ENCODE data around the gene ZBTB17. TPM values are rescaled to one million over a fixed set of nuclear protein-coding genes. Genes with fewer than 3 reads are reported as not detected.
"Not testable (repeated sequence)": the region's sequence is repeated elsewhere in the genome, so short reads cannot be mapped to it uniquely, and the experiment has no call there.

The ZBTB17 gene
- total and polyA plus RNA-seq, 9 of the 15 experiments (the other 6 are each of a cell fraction or from before 2014, with no cell fraction given): 1.1 to 53.4 (median 29.6) TPM

- TF ChIP-seq EZH2 (IDR thresholded peaks at IDR 0.05; ENCODE audit: borderline replicate concordance, low read depth, low read length): no peak
- no peak for TF ChIP-seq ZFP1 (CRISPR knock-in tag; IDR thresholded peaks at IDR 0.05)
- no peak for TF ChIP-seq ZNF695 (CRISPR knock-in tag; IDR thresholded peaks at IDR 0.05)
- TF ChIP-seq SRF (CRISPR knock-in tag; IDR thresholded peaks at IDR 0.05): no peak
- no peak for TF ChIP-seq ID3 (CRISPR knock-in tag; IDR thresholded peaks at IDR 0.05)
- TF ChIP-seq ID3 (tag; IDR thresholded peaks at IDR 0.05): no peak
- no peak for TF ChIP-seq GABPB2 (CRISPR knock-in tag; conservative IDR thresholded peaks at IDR 0.05)
These were observed 80.7 kb downstream of the ZBTB17 start (continued) for GRCh38 chr1:15895233-15895632.

GRCh38 chr1:15892857-15893599 is 82.9 kb downstream of the ZBTB17 start:
- Histone ChIP-seq H3K9ac (ENCODE audit: insufficient read depth in 1 of 2, low read depth in 2 of 2, low read length in 2 of 2) (peak overlapping the region in 1 of 2 experiments; percentile 40; a peak in 2 of 4 replicates), H2AFZ (ENCODE audit: low read depth, low read length) (peak overlapping the region; percentile 37; the same call in 1 of the 2 replicates), H3K36me3 (ENCODE audit: control insufficient read depth, insufficient read depth, low read length) (peaks cover 48% of the 10 kb centered on the region), H3K79me2 (ENCODE audit: control insufficient read depth, insufficient read depth, low read length) (peaks cover 100% of the 10 kb centered on the region), H3K4me2 (ENCODE audit: insufficient read depth, low read length) (peak overlapping the region; percentile 33; the same call in 1 of the 2 replicates), H3K4me1 (replicated peaks in 1 of 2; ENCODE audit: control insufficient read depth in 2 of 2, insufficient read depth in 2 of 2, low read length in 2 of 2) (peaks cover 10 to 24% of the 10 kb centered on the region in 2 experiments), H3K27ac (ENCODE audit: extremely low read depth, low read depth, low read length) (peak overlapping the region; percentile 79)
- TSS peak; percentile 20 for BruUV-seq (replicated peaks)
- in situ Hi-C loops (cut with MboI); H4K20me1 ChIP-seq (replicated peaks; ENCODE audit: control insufficient read depth, insufficient read depth, low read length); H3K4me3 ChIP-seq; intact Hi-C loops (cut with micrococcal nuclease); H3K9me3 ChIP-seq (replicated peaks; ENCODE audit: control insufficient read depth, insufficient read depth, low read depth, low read length); H3K27me3 ChIP-seq (ENCODE audit: control insufficient read depth in 2 of 2, insufficient read depth in 2 of 2, low read length in 2 of 2); CTCF ChIA-PET (ENCODE audit: low intra/inter-chr PET ratio); H3K9me1 ChIP-seq (ENCODE audit: control insufficient read depth, insufficient read depth, low read length): not testable (repeated sequence)
- ATAC-seq (peak; percentile 87), DNase-seq (ENCODE audit: extremely low read depth in 1 of 4, low spot score in 3 of 4) (peak; percentile 37 to 75 (median 55)), FAIRE-seq (peak; percentile 78)
- 35% methylated on average over 6 of the region's 6 CpGs for WGBS (ENCODE audit: insufficient coverage, low coverage, missing lambda C conversion rate)
- POLR2A ChIA-PET: interaction anchor here (0.7 to 2.2 kb wide), 11 partner anchors 9 to 152 kb away, joined by 3 to 9 read pairs (median 4); partner anchors contain the start of gene SPEN
- TF ChIP-seq MAFK (IDR thresholded peaks at IDR 0.05; ENCODE audit: low read length) (peak; percentile 95), DIDO1 (tag; IDR thresholded peaks at IDR 0.05; ENCODE audit: low read depth) (peak; percentile 53; the same call in 1 of the 2 replicates), NFE2 (IDR thresholded peaks at IDR 0.05; ENCODE audit: low read depth) (peak; percentile 99), GATAD2B (IDR thresholded peaks at IDR 0.05; ENCODE audit: borderline replicate concordance) (peak; percentile 67; the same call in 1 of the 2 replicates), TEAD1 (CRISPR knock-in tag; IDR thresholded peaks at IDR 0.05) (peak in 1 of 2 experiments; percentile 43; a peak in 1 of 4 replicates), KDM1A (IDR thresholded peaks at IDR 0.05) (peak; percentile 24 to 35; a peak in 1 of 4 replicates), ADNP (tag; IDR thresholded peaks at IDR 0.05) (peak; percentile 70; the same call in 1 of the 2 replicates), ZBTB11 (CRISPR knock-in tag; IDR thresholded peaks at IDR 0.05) (peak in 1 of 3 experiments; percentile 62; a peak in 2 of 6 replicates), NRF1 (conservative IDR thresholded peaks at IDR 0.05 in 1 of 2, IDR thresholded peaks at IDR 0.05 in 1 of 2) (0 out of 4 replicates have a peak, but pooled peaks of 1 of the 2 experiments have one; percentile 11), ILF3 (IDR thresholded peaks at IDR 0.05; ENCODE audit: borderline replicate concordance) (peak; percentile 57; the same call in 1 of the 2 replicates)

Data from K562 (cell line).